GM10248 (cell line): ENCODE measurements around the gene MIR17HG.
"Not testable (repeated sequence)": the region's sequence is repeated elsewhere in the genome, so short reads cannot be mapped to it uniquely, and the experiment has no call there.

ENCODE experiments used
- CTCF ChIA-PET: fragments of 300-600 bp; sonication (Branson Sonifier 250); formaldehyde crosslinking; extraction: SDS; loops from one replicate; lab custom pipeline; 2021; ENCODE audit warnings: antibody characterized with exemption; lab: Yijun Ruan, JAX
- POLR2A ChIA-PET: fragments of 350-650 bp; sonication (Branson Sonifier 250); formaldehyde crosslinking; extraction: SDS; loops from one replicate; lab custom pipeline; 2020; ENCODE audit warnings: antibody characterized with exemption; lab: Yijun Ruan, JAX
- DNase-seq: peaks from one replicate; pipeline ENCODE4 v3.0.0; 2012; ENCODE audit errors: extremely low spot score
- TF ChIP-seq, protein P1 (sequence below): IDR thresholded peaks from 2 replicates; pipeline ENCODE4 v1.5.1; 2012; ENCODE audit warnings: mild to moderate bottlenecking, low read depth; ENCODE audit errors: extremely low read depth, missing control alignments, control extremely low read depth

MIR17HG gene

GRCh38 chr13:91349992-91350911 lies 2.8 kb downstream of the MIR17HG start:
- POLR2A ChIA-PET, result no interaction called here
- TF ChIP-seq, protein P1, sequence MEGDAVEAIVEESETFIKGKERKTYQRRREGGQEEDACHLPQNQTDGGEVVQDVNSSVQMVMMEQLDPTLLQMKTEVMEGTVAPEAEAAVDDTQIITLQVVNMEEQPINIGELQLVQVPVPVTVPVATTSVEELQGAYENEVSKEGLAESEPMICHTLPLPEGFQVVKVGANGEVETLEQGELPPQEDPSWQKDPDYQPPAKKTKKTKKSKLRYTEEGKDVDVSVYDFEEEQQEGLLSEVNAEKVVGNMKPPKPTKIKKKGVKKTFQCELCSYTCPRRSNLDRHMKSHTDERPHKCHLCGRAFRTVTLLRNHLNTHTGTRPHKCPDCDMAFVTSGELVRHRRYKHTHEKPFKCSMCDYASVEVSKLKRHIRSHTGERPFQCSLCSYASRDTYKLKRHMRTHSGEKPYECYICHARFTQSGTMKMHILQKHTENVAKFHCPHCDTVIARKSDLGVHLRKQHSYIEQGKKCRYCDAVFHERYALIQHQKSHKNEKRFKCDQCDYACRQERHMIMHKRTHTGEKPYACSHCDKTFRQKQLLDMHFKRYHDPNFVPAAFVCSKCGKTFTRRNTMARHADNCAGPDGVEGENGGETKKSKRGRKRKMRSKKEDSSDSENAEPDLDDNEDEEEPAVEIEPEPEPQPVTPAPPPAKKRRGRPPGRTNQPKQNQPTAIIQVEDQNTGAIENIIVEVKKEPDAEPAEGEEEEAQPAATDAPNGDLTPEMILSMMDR, result no peak

GRCh38 chr13:91351123-91351522 lies 3.6 kb downstream of the MIR17HG start:
- DNase-seq, result no peak
- TF ChIP-seq, protein P1, result no peak
- CTCF ChIA-PET, result interaction anchor here (1.4 to 2.4 kb wide), 2 partner anchors 8 to 37 kb away, joined by 5 to 16 read pairs; no protein-coding TSS in a partner anchor
- POLR2A ChIA-PET, result no interaction called here

More at GRCh38 chr13:91349992-91350911, 2.8 kb downstream of the MIR17HG start:
- no peak for DNase-seq
- CTCF ChIA-PET, result interaction anchor here (0.9 to 2.4 kb wide), 5 partner anchors 9 to 46 kb away, joined by 3 to 16 read pairs (median 4); no protein-coding TSS in a partner anchor

DNA sequence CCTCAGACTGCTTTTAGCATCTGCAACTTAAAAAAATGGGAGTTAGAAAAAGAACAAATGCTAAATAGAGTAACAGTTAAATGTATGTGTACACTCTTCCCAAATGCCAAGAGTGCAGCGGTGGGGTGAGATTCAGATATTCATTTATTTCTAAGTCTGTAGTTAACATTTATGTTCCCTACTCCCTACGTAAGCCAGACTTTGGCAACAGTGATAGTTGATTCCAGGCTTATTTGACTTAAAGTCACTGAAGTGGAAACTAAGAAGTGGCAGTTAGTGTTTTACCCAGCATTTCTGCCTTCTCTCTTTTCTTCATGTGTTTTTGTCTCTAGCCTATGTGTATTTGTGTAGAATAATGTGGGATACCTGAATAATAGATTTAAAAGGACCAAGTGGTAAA lies 4.5 kb downstream of the MIR17HG start:
- POLR2A ChIA-PET, result no interaction called here
- no peak for DNase-seq
- TF ChIP-seq, protein P1, result no peak
- CTCF ChIA-PET, result interaction anchor here (0.8 to 1.4 kb wide), 2 partner anchors 17 to 38 kb away, joined by 3 to 5 read pairs; no protein-coding TSS in a partner anchor

GRCh38 chr13:91352891-91353290 lies 5.4 kb downstream of the MIR17HG start:
- POLR2A ChIA-PET, result interaction anchor here (0.7 kb wide), 1 partner anchor 53 kb away, joined by 8 read pairs; no protein-coding TSS in a partner anchor
- not testable (repeated sequence) for DNase-seq

GRCh38 chr13:91353494-91353893 lies 6.0 kb downstream of the MIR17HG start:
- DNase-seq, result no peak
- CTCF ChIA-PET, result no interaction called here
- TF ChIP-seq, protein P1, result no peak
- POLR2A ChIA-PET, result no interaction called here

More at GRCh38 chr13:91352891-91353290, 5.4 kb downstream of the MIR17HG start:
- CTCF ChIA-PET, result interaction anchor here (0.8 kb wide), 1 partner anchor 16 kb away, joined by 3 read pairs; no protein-coding TSS in a partner anchor

GRCh38 chr13:91355099-91355825 lies 7.8 kb downstream of the MIR17HG start:
- TF ChIP-seq, protein P1, result no peak
- CTCF ChIA-PET, result interaction anchor here (0.8 kb wide), 1 partner anchor 42 kb away, joined by 3 read pairs; no protein-coding TSS in a partner anchor
- POLR2A ChIA-PET, result no interaction called here

More at GRCh38 chr13:91355099-91355825, 7.8 kb downstream of the MIR17HG start:
- DNase-seq, result no peak
